Ishikawa (cell line): ENCODE results near the gene SDF2L1.
A peak's percentile ranks its signal among the peaks of the same experiment; 100 is the strongest.

Experiments used
- MAX ChIP-seq: IDR thresholded peaks from 2 replicates; pipeline ENCODE4 v1.6.1; 2012
- TAF1 ChIP-seq: IDR thresholded peaks from 2 replicates; pipeline ENCODE4 v1.6.1; 2012; ENCODE audit warnings: low read depth, mild to moderate bottlenecking
- TEAD4 ChIP-seq: IDR thresholded peaks from 2 replicates; pipeline ENCODE4 v1.6.1; 2012

GRCh38 chr22:21624120-21624879 lies 17.8 kb upstream of the SDF2L1 start:
- TF ChIP-seq MAX (no peak), TEAD4 (0 out of 2 replicates have a peak, but pooled peaks have one; percentile 41), TAF1 (no peak)
